ENCODE data around the gene MSH2. TPM values are rescaled to one million over a fixed set of nuclear protein-coding genes. Genes with fewer than 3 reads are reported as not detected.
"Not testable (repeated sequence)": the region's sequence is repeated elsewhere in the genome, so short reads cannot be mapped to it uniquely, and the experiment has no call there.

The MSH2 gene
- polyA plus RNA-seq, 1 donor, result 95.8 TPM

DNA sequence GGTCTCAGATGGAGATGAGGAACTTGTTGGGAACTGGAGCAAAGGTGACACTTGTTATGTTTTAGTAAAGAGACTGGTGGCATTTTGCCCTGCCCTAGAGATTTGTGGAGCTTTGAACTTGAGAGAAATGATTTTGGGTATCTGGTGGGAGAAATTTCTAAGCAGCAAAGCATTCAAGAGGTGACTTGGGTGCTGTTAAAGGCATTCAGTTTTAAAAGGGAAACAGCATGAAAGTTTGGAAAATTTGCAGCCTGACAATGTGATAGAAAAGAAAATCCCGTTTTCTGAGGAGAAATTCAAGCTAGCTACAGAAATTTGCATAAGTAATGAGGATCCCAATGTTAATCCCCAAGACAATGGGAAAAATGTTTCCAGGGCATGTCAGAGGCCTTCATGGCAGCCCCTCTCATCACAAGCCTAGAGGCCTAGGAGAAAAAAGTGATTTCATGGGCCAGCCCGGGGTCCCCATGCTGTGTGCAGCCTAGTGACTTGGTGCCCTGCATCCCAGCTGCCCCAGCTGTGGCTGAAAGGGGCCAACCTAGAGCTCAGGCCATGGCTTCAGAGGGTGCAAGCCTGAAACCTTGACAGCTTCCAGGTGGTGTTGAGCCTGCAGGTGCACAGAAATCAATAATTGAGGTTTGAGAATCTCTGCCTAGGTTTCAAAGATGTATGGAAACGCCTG lies 3.8 kb downstream of the MSH2 start:
- DNase-seq, result not testable (repeated sequence)

DNA sequence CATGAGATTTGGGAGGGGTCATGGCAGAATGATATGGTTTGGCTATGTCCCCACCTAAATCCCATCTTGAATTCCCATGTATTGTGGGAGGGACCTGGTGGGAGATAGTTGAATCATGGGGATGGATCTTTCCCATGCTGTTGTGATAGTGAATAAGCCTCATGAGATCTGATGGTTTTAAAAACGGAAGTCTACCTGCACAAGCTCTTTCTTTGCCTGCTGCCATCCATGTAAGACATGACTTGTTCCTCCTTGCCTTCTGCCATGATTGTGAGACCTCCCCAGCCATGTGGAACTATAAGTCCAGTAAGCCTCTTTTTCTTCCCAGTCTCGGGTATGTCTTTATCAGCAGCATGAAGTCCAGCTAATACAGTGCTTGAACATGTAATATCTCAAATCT lies 5.0 kb downstream of the MSH2 start:
- DNase-seq, result not testable (repeated sequence)

DNA sequence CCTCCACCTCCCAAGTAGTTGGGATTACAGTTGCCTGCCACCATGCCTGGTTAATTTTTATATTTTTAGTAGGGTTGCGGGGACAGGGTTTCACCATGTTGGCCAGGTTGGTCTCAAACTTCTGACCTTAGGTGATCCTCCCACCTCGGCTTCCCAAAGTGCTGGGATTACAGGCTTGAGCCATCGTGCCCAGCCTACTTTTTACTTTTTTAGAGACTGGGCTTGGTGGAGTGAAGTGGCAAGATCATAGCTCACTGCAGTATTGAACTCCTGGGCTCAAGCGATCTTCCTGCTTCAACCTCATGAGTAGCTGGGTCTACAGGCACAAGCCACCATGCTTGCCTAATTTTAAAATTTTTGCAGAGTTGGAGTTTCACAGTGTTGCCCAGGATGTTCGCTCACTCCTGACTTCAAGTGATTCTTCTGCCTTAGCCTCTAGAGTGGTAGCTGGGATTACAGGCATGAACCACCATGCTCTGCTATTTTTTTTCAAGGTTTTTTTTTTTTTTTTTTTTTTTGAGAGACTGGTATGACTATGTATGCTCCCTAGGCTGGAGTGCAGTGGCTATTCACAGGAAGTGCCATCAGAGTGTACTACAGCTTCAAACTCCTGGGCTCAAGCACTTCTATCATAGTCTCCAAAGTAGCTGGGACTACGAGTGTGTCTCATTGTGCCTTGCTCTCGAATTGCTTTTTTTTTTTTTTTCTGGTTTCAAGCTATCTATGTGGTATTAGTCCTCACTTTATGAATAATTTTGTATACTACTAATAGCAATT lies 11.9 kb downstream of the MSH2 start:
- no peak for DNase-seq

DNA sequence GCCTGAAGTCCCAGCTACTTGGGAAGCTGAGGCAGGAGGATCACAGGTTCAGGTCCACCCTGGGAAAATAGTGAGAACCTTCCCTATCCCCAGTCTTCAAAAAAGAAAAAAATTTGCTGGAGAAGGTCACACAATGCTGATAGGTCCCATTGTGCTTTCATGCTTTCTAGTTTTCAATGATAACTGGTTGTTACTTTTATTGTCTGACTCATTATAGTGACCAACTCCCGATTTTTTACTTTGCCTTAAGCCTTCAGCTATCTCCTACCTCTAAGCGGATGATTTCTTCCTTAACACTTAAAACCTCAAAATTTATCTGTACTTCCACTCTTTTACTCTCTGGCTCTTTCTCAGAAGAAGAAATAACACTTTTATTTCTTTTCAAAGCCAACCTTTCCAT lies 17.3 kb downstream of the MSH2 start:
- DNase-seq, result no peak

DNA sequence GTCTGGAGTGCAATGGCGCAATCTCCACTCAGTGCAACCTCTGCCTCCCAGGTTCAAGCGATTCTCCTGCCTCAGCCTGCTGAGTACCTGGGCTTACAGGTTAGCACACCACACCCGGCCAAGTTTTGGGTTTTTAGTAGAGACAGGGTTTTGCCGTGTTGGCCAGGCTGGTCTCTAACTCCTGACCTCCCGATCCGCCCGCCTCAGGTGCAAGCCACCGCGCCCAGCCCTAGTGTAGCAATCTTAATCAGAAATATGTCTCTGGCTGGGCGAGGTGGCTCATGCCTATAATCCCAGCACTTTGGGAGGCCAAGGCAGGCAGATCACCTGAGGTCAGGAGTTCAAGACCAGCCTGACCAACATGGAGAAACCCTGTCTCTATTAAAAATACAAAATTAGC lies 17.7 kb downstream of the MSH2 start:
- DNase-seq, result not testable (repeated sequence)

DNA sequence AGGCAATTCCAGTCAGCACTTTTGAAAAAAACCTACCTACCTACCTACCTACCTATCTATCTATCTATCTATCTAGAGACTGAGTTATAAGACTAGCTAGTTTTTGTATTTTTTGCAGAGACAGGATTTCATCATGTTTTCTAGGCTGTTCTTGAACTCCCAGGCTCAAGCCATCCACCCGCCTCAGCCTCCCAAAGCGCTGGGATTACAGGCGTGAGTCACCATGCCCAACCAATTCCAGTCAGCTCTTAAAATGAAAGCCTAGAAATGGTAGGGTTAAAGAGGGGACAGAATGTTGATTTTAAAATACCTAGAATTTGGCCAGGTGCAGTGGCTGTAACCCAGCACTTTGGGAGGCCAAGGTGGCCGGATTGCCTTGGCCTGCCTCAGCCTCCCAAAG lies 19.1 kb downstream of the MSH2 start:
- DNase-seq, result no peak

DNA sequence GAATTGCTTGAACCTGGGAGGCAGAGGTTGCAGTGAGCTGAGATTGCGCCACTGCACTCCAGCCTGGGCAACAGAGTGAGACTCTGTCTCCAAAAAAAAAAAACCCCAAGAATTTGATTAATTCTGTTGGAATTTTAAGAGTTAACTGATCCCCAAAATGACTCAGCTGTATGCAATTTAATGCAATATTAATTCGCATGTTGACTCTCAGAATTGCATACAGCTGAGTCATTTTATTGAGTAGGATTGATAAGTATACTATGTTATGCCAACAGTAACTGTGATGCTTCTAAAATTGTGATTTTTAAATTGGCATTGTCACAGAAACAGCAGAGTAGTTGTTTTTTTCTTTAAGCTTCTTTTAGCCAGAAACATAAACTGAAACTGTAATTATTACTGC lies 19.6 kb downstream of the MSH2 start:
- DNase-seq, result no peak

DNA sequence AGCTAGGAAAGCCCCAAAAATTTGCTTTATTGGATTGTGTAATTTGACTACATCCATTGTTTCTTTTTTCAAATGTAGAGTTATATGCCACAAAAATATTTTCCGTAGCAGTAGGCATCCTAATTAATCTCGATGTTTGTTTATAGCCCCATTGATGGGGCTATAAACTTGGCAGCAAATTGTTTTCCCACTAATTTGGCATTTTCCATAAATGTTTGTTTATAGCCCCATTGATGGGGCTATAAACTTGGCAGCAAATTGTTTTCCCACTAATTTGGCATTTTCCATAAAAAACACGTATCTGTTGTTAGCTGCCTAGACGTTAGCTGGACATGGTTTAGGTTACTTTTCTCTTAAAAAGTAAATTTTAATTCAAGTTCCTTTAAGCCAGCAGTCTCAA lies 23.8 kb downstream of the MSH2 start:
- DNase-seq, result no peak

DNA sequence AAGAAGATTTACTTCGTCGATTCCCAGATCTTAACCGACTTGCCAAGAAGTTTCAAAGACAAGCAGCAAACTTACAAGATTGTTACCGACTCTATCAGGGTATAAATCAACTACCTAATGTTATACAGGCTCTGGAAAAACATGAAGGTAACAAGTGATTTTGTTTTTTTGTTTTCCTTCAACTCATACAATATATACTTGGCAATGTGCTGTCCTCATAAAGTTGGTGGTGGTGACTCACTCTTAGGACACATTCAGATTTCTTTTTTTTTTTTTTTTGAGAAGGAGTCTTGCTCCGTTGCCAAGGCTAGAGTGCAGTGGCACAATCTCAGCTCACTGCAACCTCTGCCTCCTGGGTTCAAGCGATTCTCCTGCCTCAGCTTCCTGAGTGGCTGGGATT lies 26.8 kb downstream of the MSH2 start:
- DNase-seq, result no peak

DNA sequence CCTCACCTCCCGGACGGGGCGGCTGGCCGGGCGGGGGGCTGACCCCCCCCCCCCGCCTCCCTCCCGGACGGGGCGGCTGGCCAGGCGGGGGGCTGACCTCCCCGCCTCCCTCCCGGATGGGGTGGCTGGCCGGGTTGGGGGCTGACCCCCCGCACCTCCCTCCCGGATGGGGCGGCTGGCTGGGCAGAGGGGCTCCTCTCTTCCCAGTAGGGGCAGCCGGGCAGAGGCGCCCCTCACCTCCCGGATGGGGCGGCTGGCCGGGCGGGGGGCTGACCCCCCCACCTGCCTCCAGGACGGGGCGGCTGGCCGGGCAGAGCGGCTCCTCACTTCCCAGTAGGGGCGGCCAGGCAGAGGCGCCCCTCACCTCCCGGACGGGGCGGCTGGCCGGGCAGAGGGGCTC lies 30.1 kb downstream of the MSH2 start:
- DNase-seq, result not testable (repeated sequence)

DNA sequence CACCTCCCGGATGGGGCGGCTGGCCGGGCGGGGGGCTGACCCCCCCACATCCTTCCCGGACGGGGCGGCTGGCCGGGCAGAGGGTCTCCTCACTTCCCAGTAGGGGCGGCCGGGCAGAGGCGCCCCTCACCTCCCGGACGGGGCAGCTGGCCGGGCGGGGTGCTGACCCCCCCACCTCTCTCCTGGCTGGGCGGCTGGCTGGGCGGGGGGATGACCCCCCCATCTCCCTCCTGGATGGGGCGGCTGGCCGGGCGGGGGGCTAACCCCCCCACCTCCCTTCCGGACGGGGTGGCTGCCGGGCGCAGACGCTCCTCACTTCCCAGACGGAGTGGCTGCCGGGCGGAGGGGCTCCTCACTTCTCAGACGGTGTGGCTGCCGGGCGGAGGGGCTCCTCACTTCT lies 30.5 kb downstream of the MSH2 start:
- DNase-seq, result not testable (repeated sequence)

DNA sequence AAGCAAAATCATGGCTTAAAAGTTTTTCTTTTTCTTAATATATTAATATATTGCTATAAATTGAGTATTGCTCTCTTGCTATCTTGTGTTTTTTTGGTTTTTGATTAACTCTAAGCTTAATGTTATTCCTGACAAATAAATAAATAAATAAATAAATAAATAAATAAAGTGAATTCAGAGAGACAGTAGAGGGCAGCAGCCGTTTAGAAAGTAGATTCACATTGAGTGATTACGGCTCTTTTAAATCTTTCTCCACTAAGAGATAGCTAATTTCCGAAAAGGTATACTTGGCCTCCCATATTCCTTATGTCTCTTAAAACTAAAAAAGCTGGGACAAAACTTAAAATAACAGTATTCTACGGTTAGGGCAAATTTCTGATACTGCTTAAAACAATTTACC lies 34.3 kb downstream of the MSH2 start:
- peak; percentile 45 for DNase-seq

DNA sequence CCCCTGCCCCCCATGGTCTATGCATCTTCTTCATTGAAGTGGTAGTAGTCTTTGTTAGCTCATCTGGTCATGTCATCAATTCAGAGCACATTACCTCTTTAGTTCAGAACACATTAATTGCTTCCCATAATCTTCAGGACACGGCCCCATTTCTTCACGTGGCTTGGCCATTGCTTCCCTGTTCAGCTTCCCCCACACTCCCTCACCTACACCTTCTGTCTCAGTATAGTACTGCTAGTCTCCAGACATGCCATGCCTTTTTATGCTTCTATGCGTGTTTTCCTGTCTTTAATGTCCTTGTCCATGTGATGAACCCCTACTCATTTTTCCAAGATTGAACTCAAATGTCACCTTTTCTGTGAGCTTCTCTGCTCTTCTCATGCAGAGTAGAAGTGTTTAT lies 35.1 kb downstream of the MSH2 start:
- DNase-seq, result no peak

DNA sequence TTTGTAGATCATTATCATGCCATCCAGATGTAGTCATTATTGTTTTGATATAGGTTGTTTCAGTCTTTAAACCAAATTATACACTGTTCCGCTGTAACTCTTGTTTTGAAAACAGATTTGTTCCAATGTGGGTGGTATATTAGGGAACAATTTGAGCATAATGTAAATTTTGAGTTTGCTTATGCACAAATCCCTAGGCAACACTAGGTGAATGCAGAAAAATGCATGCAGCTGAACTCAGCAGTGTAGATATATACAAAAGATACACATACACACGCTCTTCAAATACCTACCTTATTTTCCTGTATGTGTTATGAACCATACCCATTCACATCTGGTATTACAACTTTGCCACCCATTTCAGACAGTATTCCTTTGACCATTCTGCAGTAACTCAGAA lies 35.8 kb downstream of the MSH2 start:
- no peak for DNase-seq

DNA sequence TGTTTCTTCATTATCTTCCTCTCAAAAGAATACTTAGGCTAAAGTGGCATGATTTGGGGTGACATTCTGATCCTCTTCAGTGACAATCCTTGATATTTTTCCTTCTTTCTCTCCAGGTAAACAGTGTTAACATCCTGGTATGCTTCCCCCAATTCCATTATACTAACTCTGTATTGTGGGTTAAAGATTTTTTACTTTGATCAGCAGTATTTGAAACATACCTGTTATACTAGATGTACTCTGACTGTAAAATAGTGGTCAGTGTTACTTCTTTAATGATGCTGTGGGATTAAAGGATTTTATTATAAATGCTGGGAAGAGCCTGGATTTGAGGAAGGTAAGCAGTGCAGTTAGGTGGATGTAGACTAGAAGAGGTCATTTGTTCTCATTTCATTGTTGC lies 48.8 kb downstream of the MSH2 start:
- DNase-seq, result no peak

DNA sequence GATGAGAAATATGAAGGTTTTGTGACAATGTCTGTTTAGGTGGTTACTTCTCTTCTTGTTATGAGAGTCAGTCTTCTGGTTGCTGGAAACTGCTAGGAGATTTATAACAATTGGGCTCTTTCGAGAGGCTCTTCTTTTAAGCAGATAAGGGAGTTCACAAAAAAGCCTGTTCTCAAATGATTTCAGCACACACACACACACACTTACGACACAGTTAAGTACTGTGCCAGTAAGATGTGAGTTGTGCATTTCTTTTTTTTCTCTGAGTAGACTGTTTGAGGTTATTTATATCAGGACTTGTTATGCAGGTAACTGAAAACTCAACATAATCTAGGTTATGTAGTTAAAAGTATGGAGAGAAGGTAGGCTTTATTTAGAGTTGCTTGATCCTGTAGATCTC lies 49.8 kb downstream of the MSH2 start:
- no peak for DNase-seq

DNA sequence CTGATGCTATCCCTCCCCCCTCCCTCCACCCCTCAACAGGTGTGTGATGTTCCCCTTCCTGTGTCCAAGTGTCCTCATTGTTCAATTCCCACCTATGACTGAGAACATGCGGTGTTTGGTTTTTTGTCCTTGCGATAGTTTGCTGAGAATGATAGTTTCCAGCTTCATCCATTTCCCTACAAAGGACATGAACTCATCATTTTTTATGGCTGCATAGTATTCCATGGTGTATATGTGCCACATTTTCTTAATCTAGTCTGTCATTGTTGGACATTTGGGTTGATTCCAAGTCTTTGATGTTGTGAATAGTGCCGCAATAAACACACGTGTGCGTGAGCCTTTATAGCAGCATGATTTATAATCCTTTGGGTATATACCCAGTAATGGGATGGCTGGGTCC lies 51.9 kb downstream of the MSH2 start:
- DNase-seq, result not testable (repeated sequence)

DNA sequence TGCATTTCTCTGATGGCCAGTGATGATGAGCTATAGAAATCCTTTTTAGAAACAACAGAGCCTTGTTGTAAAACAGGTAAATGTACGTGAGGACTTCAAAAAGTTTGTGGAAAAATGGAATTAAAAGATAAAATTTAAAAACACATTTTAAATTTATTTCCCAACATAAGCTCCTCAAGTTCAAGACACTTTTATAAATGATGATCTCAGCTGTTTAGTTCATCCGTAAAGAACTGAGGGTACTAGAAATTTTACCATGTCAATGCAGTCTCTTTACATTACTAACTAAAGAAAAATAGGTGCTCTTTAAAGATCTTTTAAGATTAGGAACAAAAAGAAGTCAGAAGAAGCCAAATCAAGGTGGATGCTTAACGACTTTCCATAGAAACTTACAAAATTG lies 52.5 kb downstream of the MSH2 start:
- DNase-seq, result no peak

DNA sequence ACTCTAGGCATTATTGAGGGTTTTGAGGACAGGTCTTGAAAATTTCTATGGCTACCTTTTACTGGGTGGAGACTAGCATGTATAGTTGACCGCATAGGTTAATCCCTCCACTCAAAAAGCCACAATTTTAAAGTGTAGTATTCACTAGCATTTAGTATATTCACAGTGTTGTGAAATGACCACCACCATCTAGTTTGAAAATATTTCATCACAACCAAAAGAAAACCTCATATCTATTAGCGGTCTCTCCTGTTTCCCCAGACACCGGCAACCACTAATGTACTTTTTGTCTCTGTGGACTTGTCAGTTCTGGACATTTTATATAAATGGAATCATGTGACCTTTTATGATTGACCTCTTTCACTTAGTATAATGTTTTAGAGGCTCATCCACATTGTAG lies 53.9 kb downstream of the MSH2 start:
- DNase-seq, result no peak

DNA sequence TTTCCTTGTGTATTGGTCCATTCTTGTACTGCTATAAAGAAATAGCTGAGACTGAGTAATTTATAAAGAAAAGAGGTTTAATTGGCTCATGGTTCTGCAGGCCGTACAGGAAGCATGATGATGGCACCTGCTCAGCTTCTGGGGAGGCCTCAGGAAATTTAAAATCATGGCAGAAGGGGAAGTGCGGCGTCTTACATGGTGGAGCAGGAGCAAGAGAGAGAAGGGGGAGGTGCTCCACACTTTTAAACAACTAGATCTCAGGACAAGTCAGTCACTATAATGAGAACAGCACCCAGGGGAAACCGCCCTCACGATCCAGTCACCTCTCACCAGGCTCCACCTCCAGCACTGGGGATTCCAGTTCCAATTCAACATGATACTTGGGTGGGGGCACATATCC lies 54.3 kb downstream of the MSH2 start:
- no peak for DNase-seq

DNA sequence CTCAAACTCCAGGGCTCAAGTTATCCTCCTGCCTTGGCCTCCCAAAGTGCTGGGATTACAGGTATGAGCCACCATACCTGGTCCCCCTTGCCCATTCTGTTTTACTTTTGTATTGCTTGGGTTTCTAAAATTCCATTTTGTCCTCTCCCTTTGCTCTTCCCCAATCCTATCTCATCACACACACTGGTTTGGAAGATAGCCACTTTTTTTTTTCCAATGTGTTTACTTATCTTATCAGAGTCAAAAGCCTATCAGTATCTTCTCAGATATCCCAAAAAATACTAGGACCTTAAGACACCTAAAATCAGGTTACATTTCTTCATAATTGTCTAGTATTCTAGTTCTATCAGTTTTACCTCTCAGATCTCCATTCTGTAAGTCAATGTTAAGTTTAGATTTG lies 56.1 kb downstream of the MSH2 start:
- DNase-seq, result no peak

DNA sequence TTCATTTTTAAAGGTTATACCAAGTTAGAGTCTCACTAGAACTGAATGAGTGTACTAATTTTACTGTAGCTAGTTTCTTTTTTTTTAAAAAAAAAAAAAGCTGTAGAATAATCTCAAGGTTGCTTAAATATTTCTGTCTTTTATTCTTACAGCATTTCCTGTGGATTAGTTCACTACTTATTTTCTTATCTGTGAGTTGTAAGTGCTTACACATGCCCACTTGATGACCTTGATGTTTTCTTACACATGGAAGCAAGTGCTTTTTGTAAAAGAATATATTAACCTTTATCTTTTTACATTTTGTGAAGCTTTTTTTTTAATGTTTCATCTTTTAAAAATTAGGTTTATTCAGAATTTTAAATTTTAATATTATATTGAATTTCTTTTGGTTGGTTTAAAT lies 57.8 kb downstream of the MSH2 start:
- DNase-seq, result no peak

DNA sequence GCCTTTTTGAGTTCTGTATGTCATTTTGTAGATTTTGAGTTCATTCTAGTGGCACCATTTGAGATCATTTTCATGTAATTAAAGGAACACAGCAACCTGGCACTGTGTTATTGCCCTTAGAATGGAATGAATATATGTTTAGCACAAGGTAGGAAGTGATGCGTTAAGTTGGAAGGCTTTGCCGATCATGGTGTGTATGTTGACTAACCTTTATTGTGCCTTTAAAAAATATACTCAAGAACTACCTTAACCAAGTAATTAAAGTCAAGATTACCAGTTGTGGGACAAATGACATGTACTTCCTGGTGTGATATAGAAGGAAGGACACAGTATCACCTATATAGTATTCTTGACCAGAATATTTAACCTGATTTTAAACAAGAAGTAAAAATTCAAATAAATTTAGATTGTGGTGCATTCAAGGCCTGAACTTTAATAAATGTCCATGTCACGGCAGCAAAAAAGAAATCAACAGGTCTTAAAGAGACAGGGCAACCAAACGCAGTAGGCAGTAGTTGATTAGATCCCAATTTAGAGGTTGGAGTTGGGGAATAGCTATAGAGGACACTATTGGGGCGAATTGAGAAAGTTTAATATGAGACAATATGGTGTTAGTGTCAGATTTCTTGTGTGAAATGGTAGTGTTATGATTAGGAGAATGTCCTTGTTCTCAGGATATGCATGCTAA lies 68.6 kb downstream of the MSH2 start:
- DNase-seq, result no peak
